Upper lobe of left lung (tissue), 6 donors: Measurements from ENCODE around the gene HIVEP3. TPM values are rescaled to one million over a fixed set of nuclear protein-coding genes. Genes with fewer than 3 reads are reported as not detected.

Source experiments
- ATAC-seq, 2 donors: fragments of 200-7000 bp; cut with Tn5 transposase; one replicate each; pipeline ENCODE4 v1.9.1; 2022; ENCODE audit warnings: mild to moderate bottlenecking in 2 of 2, moderate library complexity in 2 of 2; ENCODE audit not compliant: low FRiP score in 2 of 2
- DNase-seq, 2 donors: peaks; one replicate each; pipeline ENCODE4 v3.0.0-alpha.2; 2019 to 2020
- H3K27ac ChIP-seq, 4 donors: fragments of 200-600 bp; sonication (generic); one replicate each; pipeline ENCODE4 v1.5.1; 2016 to 2019
- H3K27me3 ChIP-seq, 4 donors: fragments of 200-600 bp; sonication (generic); one replicate each; pipeline ENCODE4 v1.5.1; 2017 to 2019
- H3K36me3 ChIP-seq, 4 donors: fragments of 200-600 bp; sonication (generic); one replicate each; pipeline ENCODE4 v1.5.1; 2016 to 2019
- H3K4me1 ChIP-seq, 4 donors: fragments of 200-600 bp; sonication (generic); one replicate each; pipeline ENCODE4 v1.5.1; 2018 to 2019
- H3K4me3 ChIP-seq, 4 donors: fragments of 200-600 bp; sonication (generic); one replicate each; pipeline ENCODE4 v1.5.1; 2017 to 2019; ENCODE audit warnings: mild to moderate bottlenecking in 2 of 4, moderate library complexity in 1 of 4
- H3K9me3 ChIP-seq, 4 donors: fragments of 200-600 bp; sonication (generic); one replicate each; pipeline ENCODE4 v1.5.1; 2018 to 2019
- EP300 ChIP-seq, 4 donors: sonication (generic); formaldehyde crosslinking; IDR thresholded peaks; one replicate each; pipeline ENCODE4 v1.5.1; 2017; ENCODE audit warnings: antibody characterized with exemption in 4 of 4, control low read depth in 2 of 4
- POLR2A ChIP-seq, 4 donors: fragments of 450-650 bp; IDR thresholded peaks; one replicate each; pipeline ENCODE4 v1.5.1; 2016 to 2017; ENCODE audit warnings: antibody characterized with exemption in 4 of 4, mild to moderate bottlenecking in 2 of 4
- POLR2AphosphoS5 ChIP-seq, 2 donors: sonication (generic); formaldehyde crosslinking; IDR thresholded peaks; one replicate each; pipeline ENCODE4 v1.5.1; 2017; ENCODE audit warnings: antibody characterized with exemption in 2 of 2
- WGBS, 2 donors: methylation state at CpG; one replicate each; pipeline ENCODE4 v1.1.5; 2017 to 2018; 5-methylcytosine and 5-hydroxymethylcytosine counted together
- total RNA-seq, 6 donors: library from RNA; depleted of rRNA in 4 of 6; stranded (reverse); fragments of >200 nt in 4 of 6; gene quantifications; one replicate each; pipeline versions ENCODE4 v1.1.0 to v1.2.1, GENCODE V29; 2016 to 2021
- TF ChIP-seq, protein P1 (sequence below), 6 experiments: fragments of 450-650 bp in 4 of 6; fragments of 200-600 bp in 2 of 6; sonication (generic) in 2 of 6; IDR thresholded peaks; one replicate each; pipeline ENCODE4 v1.5.1; 2016 to 2019; ENCODE audit warnings: antibody characterized with exemption in 6 of 6
- donor health status: DM: no; HTN: no; CAD: no; lungs with moderate emphysema.
- donor health status: DM: no; HTN: yes; CAD: no; lungs with severe emphysema.

Gene HIVEP3
- total RNA-seq, 6 donors from 2014 or later = 9.7 to 23.0 (median 11.6) TPM

- WGBS, 2 donors = 32 to 43% methylated on average over 4 to 6 of the region's 6 CpGs
- peak; percentile 62 to 74 for TF ChIP-seq POLR2AphosphoS5 (IDR thresholded peaks at IDR 0.05)
- TF ChIP-seq POLR2A (IDR thresholded peaks at IDR 0.05) = no peak
- TF ChIP-seq, protein P1, sequence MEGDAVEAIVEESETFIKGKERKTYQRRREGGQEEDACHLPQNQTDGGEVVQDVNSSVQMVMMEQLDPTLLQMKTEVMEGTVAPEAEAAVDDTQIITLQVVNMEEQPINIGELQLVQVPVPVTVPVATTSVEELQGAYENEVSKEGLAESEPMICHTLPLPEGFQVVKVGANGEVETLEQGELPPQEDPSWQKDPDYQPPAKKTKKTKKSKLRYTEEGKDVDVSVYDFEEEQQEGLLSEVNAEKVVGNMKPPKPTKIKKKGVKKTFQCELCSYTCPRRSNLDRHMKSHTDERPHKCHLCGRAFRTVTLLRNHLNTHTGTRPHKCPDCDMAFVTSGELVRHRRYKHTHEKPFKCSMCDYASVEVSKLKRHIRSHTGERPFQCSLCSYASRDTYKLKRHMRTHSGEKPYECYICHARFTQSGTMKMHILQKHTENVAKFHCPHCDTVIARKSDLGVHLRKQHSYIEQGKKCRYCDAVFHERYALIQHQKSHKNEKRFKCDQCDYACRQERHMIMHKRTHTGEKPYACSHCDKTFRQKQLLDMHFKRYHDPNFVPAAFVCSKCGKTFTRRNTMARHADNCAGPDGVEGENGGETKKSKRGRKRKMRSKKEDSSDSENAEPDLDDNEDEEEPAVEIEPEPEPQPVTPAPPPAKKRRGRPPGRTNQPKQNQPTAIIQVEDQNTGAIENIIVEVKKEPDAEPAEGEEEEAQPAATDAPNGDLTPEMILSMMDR (IDR thresholded peaks at IDR 0.05) = no peak
- peak in 3 of 4 donors; percentile 25 to 73 (median 53) for TF ChIP-seq EP300 (IDR thresholded peaks at IDR 0.05)
Measured at GRCh38 chr1:41898191-41898713, 20.5 kb downstream of the HIVEP3 start.

GRCh38 chr1:41895552-41895951 is 23.2 kb downstream of the HIVEP3 start:
- Histone ChIP-seq H3K4me1 (peaks cover 50 to 70% (median 61%) of the 10 kb centered on the region in 4 donors), H3K27ac (peak overlapping the region in 3 of 4 donors; percentile 61 to 82 (median 70)), H3K27me3 (no peaks in the 10 kb centered on the region), H3K9me3 (no peaks in the 10 kb centered on the region), H3K36me3 (no peaks in the 10 kb centered on the region), H3K4me3 (no peak overlapping the region)
- TF ChIP-seq POLR2AphosphoS5 (IDR thresholded peaks at IDR 0.05) (peak; percentile 24 to 61), POLR2A (IDR thresholded peaks at IDR 0.05) (no peak), EP300 (IDR thresholded peaks at IDR 0.05) (peak in 1 of 4 donors; percentile 52)
- TF ChIP-seq, protein P1 (IDR thresholded peaks at IDR 0.05) = no peak
- ATAC-seq = no peak
- WGBS, 2 donors = 57 to 69% methylated on average over 4 of the region's 4 CpGs
- DNase-seq = no peak

More at GRCh38 chr1:41898191-41898713, 20.5 kb downstream of the HIVEP3 start:
- Histone ChIP-seq H3K27me3 (no peaks in the 10 kb centered on the region), H3K4me3 (no peak overlapping the region), H3K27ac (peak overlapping the region; percentile 3 to 84 (median 58)), H3K36me3 (no peaks in the 10 kb centered on the region), H3K4me1 (peaks cover 53 to 88% (median 69%) of the 10 kb centered on the region in 4 donors), H3K9me3 (no peaks in the 10 kb centered on the region)
- ATAC-seq (peak in 1 of 2 donors; percentile 30), DNase-seq (peak in 1 of 2 donors; percentile 54)

- TF ChIP-seq POLR2AphosphoS5 (IDR thresholded peaks at IDR 0.05) = no peak
- peaks cover 55 to 71% (median 61%) of the 10 kb centered on the region in 4 donors for H3K4me1 ChIP-seq
- H3K27ac ChIP-seq = peak overlapping the region in 3 of 4 donors; percentile 61 to 82 (median 70)
- ATAC-seq = no peak
- H3K27me3 ChIP-seq = no peaks in the 10 kb centered on the region
- no peak for DNase-seq
- H3K9me3 ChIP-seq = no peaks in the 10 kb centered on the region
- no peak overlapping the region for H3K4me3 ChIP-seq
- WGBS, 2 donors = 58 to 69% methylated on average over 6 of the region's 6 CpGs
- H3K36me3 ChIP-seq = no peaks in the 10 kb centered on the region
Measured at GRCh38 chr1:41894808-41895483, 23.8 kb downstream of the HIVEP3 start.

DNA sequence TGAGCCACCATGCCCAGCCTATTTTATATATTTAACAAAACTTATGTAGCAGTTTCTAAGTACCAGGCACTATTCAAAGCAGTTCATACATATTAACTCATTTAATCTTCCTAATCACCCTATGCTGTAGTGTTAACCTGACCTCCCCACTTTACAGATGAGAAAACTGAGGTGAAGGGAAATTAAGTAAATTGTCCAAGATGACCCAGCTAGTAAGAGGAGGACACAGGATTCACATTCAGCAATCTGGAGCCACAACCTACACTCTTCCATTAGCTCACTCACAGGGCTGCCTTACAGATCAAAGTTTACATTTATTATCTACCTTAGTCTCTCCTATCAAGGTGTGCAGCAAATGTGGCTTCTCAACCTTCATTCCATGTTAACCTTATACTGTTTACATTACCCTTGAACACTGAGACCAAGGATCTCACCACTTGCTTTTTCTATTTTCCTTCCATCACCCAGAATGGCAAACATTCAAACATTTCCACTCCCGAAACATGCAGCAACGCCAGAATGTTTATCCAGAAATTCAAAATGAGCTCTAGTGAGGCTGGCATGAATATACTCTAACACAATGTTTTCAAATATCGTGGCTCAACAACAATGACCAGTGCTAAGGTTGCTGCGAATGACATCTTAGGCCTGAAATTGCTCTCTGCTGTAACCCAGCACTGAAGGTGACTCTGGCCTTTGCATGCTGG is 24.5 kb downstream of the HIVEP3 start:
- ATAC-seq = no peak
- H3K4me3 ChIP-seq = no peak overlapping the region
- DNase-seq = no peak

More for the DNA sequence above, 24.5 kb downstream of the HIVEP3 start:
- TF ChIP-seq EP300 (IDR thresholded peaks at IDR 0.05) (no peak), POLR2A (IDR thresholded peaks at IDR 0.05) (no peak), POLR2AphosphoS5 (IDR thresholded peaks at IDR 0.05) (no peak)
- TF ChIP-seq, protein P1 (IDR thresholded peaks at IDR 0.05) = no peak
- WGBS, 2 donors = 41 to 42% methylated on average over 4 of the region's 4 CpGs
- Histone ChIP-seq H3K4me1 (peaks cover 54 to 66% (median 60%) of the 10 kb centered on the region in 4 donors), H3K27ac (peak overlapping the region; percentile 21 to 82 (median 66)), H3K36me3 (no peaks in the 10 kb centered on the region), H3K9me3 (no peaks in the 10 kb centered on the region), H3K27me3 (no peaks in the 10 kb centered on the region)
